ENCODE measurements around the gene GAPVD1.
"Not testable (repeated sequence)": the region's sequence is repeated elsewhere in the genome, so short reads cannot be mapped to it uniquely, and the experiment has no call there.

GAPVD1 gene

GRCh38 chr9:125379208-125379607 is 117.6 kb downstream of the GAPVD1 start:
- no peak overlapping the region for H3K27ac Mint-ChIP-seq
- no peak overlapping the region for H3K4me3 Mint-ChIP-seq
- no peaks in the 10 kb centered on the region for H3K27me3 Mint-ChIP-seq (ENCODE audit: low read depth)
- H3K9me3 Mint-ChIP-seq = no peaks in the 10 kb centered on the region
- H3K36me3 Mint-ChIP-seq (ENCODE audit: low read depth) = no peaks in the 10 kb centered on the region
- peaks cover 2% of the 10 kb centered on the region for H3K4me1 Mint-ChIP-seq (ENCODE audit: low read depth)

DNA sequence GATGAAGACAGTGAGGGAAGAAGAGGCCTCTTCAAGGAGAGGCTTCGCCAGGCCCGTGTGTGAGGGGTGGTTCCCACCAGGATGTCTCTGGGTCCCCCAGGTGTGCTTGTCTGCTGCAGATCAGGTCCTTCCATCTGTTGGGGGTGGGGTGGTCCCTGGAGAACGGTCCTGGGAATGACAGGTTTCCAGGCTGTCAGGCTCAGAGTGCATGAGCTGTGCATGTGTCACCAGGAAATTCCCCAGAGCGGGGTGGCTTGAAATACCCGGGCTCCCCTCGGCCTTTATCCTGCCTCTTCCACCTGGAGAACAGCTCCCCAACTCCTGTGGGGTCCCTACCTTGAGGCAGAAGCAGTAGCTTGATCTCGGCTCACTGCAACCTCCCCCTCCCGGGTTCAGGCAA is 118.8 kb downstream of the GAPVD1 start:
- no peaks in the 10 kb centered on the region for H3K36me3 Mint-ChIP-seq (ENCODE audit: low read depth)
- no peaks in the 10 kb centered on the region for H3K9me3 Mint-ChIP-seq
- no peak overlapping the region for H3K4me3 Mint-ChIP-seq
- no peaks in the 10 kb centered on the region for H3K27me3 Mint-ChIP-seq (ENCODE audit: low read depth)
- H3K4me1 Mint-ChIP-seq (ENCODE audit: low read depth) = no peaks in the 10 kb centered on the region
- no peak overlapping the region for H3K27ac Mint-ChIP-seq

GRCh38 chr9:125387861-125388524 is 126.4 kb downstream of the GAPVD1 start:
- Mint-ChIP-seq H3K4me3 (no peak overlapping the region), H3K27ac (no peak overlapping the region), H3K9me3 (no peaks in the 10 kb centered on the region), H3K27me3 (ENCODE audit: low read depth) (no peaks in the 10 kb centered on the region), H3K4me1 (ENCODE audit: low read depth) (no peaks in the 10 kb centered on the region), H3K36me3 (ENCODE audit: low read depth) (no peaks in the 10 kb centered on the region)

- no peaks in the 10 kb centered on the region for H3K27me3 Mint-ChIP-seq (ENCODE audit: low read depth)
- no peaks in the 10 kb centered on the region for H3K4me1 Mint-ChIP-seq (ENCODE audit: low read depth)
Measured at GRCh38 chr9:125388978-125389377, 127.4 kb downstream of the GAPVD1 start.

GRCh38 chr9:125391704-125392103 is 130.1 kb downstream of the GAPVD1 start:
- Mint-ChIP-seq H3K27ac (no peak overlapping the region), H3K4me1 (ENCODE audit: low read depth) (no peaks in the 10 kb centered on the region), H3K9me3 (no peaks in the 10 kb centered on the region), H3K27me3 (ENCODE audit: low read depth) (no peaks in the 10 kb centered on the region), H3K36me3 (ENCODE audit: low read depth) (no peaks in the 10 kb centered on the region), H3K4me3 (no peak overlapping the region)

More at GRCh38 chr9:125388978-125389377, 127.4 kb downstream of the GAPVD1 start:
- no peak overlapping the region for H3K4me3 Mint-ChIP-seq
- no peaks in the 10 kb centered on the region for H3K9me3 Mint-ChIP-seq
- H3K27ac Mint-ChIP-seq = no peak overlapping the region
- H3K36me3 Mint-ChIP-seq (ENCODE audit: low read depth) = no peaks in the 10 kb centered on the region

DNA sequence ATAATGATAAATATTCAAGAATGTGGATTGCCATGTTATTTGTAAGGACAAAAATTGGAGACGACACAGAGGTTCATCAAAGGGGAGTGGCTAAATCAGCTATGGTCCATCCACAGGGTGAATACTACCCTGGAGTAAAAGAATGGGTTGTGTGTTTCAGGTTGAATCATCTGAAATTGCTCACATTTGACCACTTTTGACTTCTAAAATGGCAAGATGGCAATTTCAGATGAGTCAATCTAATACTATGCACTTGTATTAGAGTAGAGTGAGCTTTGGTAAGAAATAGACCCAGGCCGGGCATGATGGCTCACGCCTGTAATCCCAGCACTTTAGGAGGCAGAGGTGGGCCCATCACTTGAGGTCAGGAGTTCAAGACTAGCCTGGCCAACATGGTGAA is 131.8 kb downstream of the GAPVD1 start:
- Mint-ChIP-seq H3K4me3 (no peak overlapping the region), H3K9me3 (no peaks in the 10 kb centered on the region), H3K36me3 (ENCODE audit: low read depth) (no peaks in the 10 kb centered on the region), H3K4me1 (ENCODE audit: low read depth) (no peaks in the 10 kb centered on the region), H3K27me3 (ENCODE audit: low read depth) (no peaks in the 10 kb centered on the region), H3K27ac (no peak overlapping the region)

DNA sequence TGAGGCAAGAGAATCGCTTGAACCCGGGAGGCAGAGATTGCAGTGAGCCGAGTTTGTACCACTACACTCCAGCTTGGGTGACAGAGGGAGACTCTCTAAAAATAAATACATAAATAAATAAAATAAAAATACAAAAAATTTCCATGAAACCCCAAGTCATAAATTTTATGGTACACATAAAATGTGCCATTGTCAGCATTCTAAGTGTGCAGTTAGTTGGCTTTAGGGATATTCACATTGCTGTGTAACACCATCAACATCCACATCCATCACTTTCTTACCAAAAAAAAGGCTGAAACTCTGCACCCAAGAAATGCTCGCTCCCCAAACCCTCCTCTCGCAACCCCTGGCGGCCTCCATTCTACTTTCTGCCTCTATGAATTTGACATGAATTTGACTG is 135.2 kb downstream of the GAPVD1 start:
- H3K4me3 Mint-ChIP-seq = no peak overlapping the region
- H3K27ac Mint-ChIP-seq = no peak overlapping the region
- no peaks in the 10 kb centered on the region for H3K4me1 Mint-ChIP-seq (ENCODE audit: low read depth)
- H3K27me3 Mint-ChIP-seq (ENCODE audit: low read depth) = no peaks in the 10 kb centered on the region
- no peaks in the 10 kb centered on the region for H3K36me3 Mint-ChIP-seq (ENCODE audit: low read depth)
- H3K9me3 Mint-ChIP-seq = no peaks in the 10 kb centered on the region

GRCh38 chr9:125397736-125398135 is 136.1 kb downstream of the GAPVD1 start:
- no peaks in the 10 kb centered on the region for H3K9me3 Mint-ChIP-seq
- no peaks in the 10 kb centered on the region for H3K36me3 Mint-ChIP-seq (ENCODE audit: low read depth)
- no peak overlapping the region for H3K27ac Mint-ChIP-seq
- no peaks in the 10 kb centered on the region for H3K4me1 Mint-ChIP-seq (ENCODE audit: low read depth)
- no peak overlapping the region for H3K4me3 Mint-ChIP-seq
- no peaks in the 10 kb centered on the region for H3K27me3 Mint-ChIP-seq (ENCODE audit: low read depth)

DNA sequence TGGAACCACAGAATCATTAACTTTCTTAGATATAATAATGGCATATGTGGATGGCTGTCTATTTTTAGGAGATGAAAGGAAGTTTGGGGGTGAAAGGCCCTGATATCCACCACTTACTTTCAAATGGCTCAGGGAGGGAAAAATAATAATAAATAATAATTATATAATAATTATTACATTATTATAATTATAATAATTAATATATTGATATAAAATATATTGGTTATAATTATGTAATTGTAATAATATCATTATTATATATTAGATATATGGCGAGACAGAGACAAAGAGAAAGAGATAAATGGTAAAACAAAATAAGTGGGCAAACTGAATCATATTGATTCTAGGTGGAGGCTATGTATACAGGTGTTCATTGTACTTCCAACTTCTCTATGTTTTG is 136.6 kb downstream of the GAPVD1 start:
- H3K36me3 Mint-ChIP-seq (ENCODE audit: low read depth) = no peaks in the 10 kb centered on the region
- H3K4me1 Mint-ChIP-seq (ENCODE audit: low read depth) = no peaks in the 10 kb centered on the region
- H3K9me3 Mint-ChIP-seq = no peaks in the 10 kb centered on the region
- H3K27ac Mint-ChIP-seq = no peak overlapping the region
- H3K27me3 Mint-ChIP-seq (ENCODE audit: low read depth) = no peaks in the 10 kb centered on the region
- no peak overlapping the region for H3K4me3 Mint-ChIP-seq

- Mint-ChIP-seq H3K9me3 (no peaks in the 10 kb centered on the region), H3K27ac (no peak overlapping the region), H3K4me1 (ENCODE audit: low read depth) (no peaks in the 10 kb centered on the region), H3K27me3 (ENCODE audit: low read depth) (no peaks in the 10 kb centered on the region), H3K36me3 (ENCODE audit: low read depth) (no peaks in the 10 kb centered on the region), H3K4me3 (no peak overlapping the region)
Measured at GRCh38 chr9:125399165-125399564, 137.5 kb downstream of the GAPVD1 start.

- Mint-ChIP-seq H3K9me3 (no peaks in the 10 kb centered on the region), H3K4me3 (no peak overlapping the region), H3K36me3 (ENCODE audit: low read depth) (no peaks in the 10 kb centered on the region), H3K27ac (no peak overlapping the region), H3K27me3 (ENCODE audit: low read depth) (no peaks in the 10 kb centered on the region), H3K4me1 (ENCODE audit: low read depth) (no peaks in the 10 kb centered on the region)
Measured at GRCh38 chr9:125399666-125400065, 138.0 kb downstream of the GAPVD1 start.

DNA sequence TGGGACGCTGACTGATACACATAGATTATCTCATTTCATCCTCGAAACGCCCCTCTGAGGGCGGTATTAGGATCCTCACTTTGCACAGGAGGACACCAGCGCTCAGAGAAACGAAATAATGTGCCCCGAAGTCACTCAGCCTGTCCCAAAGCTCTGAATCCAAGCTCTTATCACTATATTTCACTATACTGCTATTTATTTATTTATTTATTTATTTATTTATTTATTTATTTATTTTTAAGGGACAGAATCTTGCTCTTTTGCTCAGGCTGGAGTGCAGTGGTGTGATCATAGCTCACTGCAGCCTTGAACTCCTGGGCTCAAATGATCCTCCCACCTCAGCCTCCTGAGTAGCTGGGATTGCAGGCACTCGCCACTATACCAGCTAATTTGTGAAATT is 138.6 kb downstream of the GAPVD1 start:
- not testable (repeated sequence) for H3K9me3 Mint-ChIP-seq; H3K27me3 Mint-ChIP-seq (ENCODE audit: low read depth); H3K36me3 Mint-ChIP-seq (ENCODE audit: low read depth); H3K4me1 Mint-ChIP-seq (ENCODE audit: low read depth); H3K4me3 Mint-ChIP-seq; H3K27ac Mint-ChIP-seq

- H3K27ac Mint-ChIP-seq = no peak overlapping the region
- H3K9me3 Mint-ChIP-seq = no peaks in the 10 kb centered on the region
- H3K36me3 Mint-ChIP-seq (ENCODE audit: low read depth) = no peaks in the 10 kb centered on the region
- no peaks in the 10 kb centered on the region for H3K27me3 Mint-ChIP-seq (ENCODE audit: low read depth)
- no peak overlapping the region for H3K4me3 Mint-ChIP-seq
- no peaks in the 10 kb centered on the region for H3K4me1 Mint-ChIP-seq (ENCODE audit: low read depth)
Measured at GRCh38 chr9:125400725-125401716, 139.4 kb downstream of the GAPVD1 start.

DNA sequence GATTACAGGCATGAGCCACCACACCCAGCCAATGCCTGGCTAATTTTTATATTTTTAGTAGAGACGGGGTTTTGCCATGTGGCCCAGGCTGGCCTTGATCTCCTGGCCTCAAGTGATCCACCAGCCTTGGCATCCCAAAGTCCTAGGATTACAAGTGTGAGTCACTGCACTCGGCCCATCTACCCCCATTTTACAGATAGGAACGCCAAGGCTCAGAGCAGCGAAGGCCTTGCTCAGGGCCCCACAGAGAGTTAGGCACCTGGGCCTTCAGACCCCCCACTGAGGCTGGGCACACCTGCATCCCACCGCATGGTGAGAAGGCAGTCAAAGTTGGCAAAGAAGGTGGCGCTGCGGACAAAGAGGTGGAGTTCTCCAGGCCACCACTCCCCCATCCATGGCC is 143.1 kb downstream of the GAPVD1 start:
- no peaks in the 10 kb centered on the region for H3K36me3 Mint-ChIP-seq (ENCODE audit: low read depth)
- H3K9me3 Mint-ChIP-seq = no peaks in the 10 kb centered on the region
- no peak overlapping the region for H3K27ac Mint-ChIP-seq
- no peak overlapping the region for H3K4me3 Mint-ChIP-seq
- peaks cover 7% of the 10 kb centered on the region for H3K4me1 Mint-ChIP-seq (ENCODE audit: low read depth)
- H3K27me3 Mint-ChIP-seq (ENCODE audit: low read depth) = peaks cover 11% of the 10 kb centered on the region
